Hepatocyte (in vitro differentiated cells): Measurements from ENCODE around the gene LINGO3. TPM values are rescaled to one million over a fixed set of nuclear protein-coding genes. Genes with fewer than 3 reads are reported as not detected.

Experiments used
- DNase-seq: peaks from one replicate; pipeline ENCODE4 v3.0.0-alpha.2; 2016; ENCODE audit warnings: low spot score
- H2AFZ ChIP-seq: fragments of 200-600 bp; sonication (generic); 2 replicates; pipeline ENCODE4 v1.6.0; 2016; ENCODE audit warnings: antibody characterized with exemption, mild to moderate bottlenecking
- H3K27ac ChIP-seq: fragments of 200-600 bp; sonication (generic); 2 replicates; pipeline ENCODE4 v1.5.1; 2016; ENCODE audit warnings: mild to moderate bottlenecking
- H3K27me3 ChIP-seq: fragments of 200-600 bp; sonication (generic); 2 replicates; pipeline ENCODE4 v1.6.1; 2016
- H3K36me3 ChIP-seq: fragments of 200-600 bp; sonication (generic); replicated peaks from 2 replicates; pipeline ENCODE4 v1.5.1; 2016; ENCODE audit warnings: low read depth; ENCODE audit not compliant: insufficient read depth
- H3K4me1 ChIP-seq: fragments of 200-600 bp; sonication (generic); 2 replicates; pipeline ENCODE4 v1.5.1; 2016; ENCODE audit warnings: mild to moderate bottlenecking, moderate library complexity; ENCODE audit not compliant: insufficient read depth
- H3K4me2 ChIP-seq: fragments of 200-600 bp; sonication (generic); 2 replicates; pipeline ENCODE4 v1.6.0; 2016
- H3K4me3 ChIP-seq: fragments of 200-600 bp; sonication (generic); 2 replicates; pipeline ENCODE4 v1.5.1; 2016; ENCODE audit warnings: mild to moderate bottlenecking
- H3K79me2 ChIP-seq: fragments of 200-600 bp; sonication (generic); 2 replicates; pipeline ENCODE4 v1.6.0; 2017; ENCODE audit warnings: mild to moderate bottlenecking
- H3K9me2 ChIP-seq: fragments of 200-600 bp; sonication (generic); replicated peaks from 2 replicates; pipeline ENCODE4 v1.6.0; 2017; ENCODE audit warnings: mild to moderate bottlenecking; ENCODE audit not compliant: insufficient read depth
- H3K9me3 ChIP-seq: fragments of 200-600 bp; sonication (generic); 2 replicates; pipeline ENCODE4 v1.5.1; 2016; ENCODE audit warnings: low read depth, mild to moderate bottlenecking
- H4K20me1 ChIP-seq: fragments of 200-600 bp; sonication (generic); 2 replicates; pipeline ENCODE4 v1.6.0; 2016; ENCODE audit warnings: mild to moderate bottlenecking; ENCODE audit not compliant: insufficient read depth, poor library complexity, severe bottlenecking
- EZH2 ChIP-seq: fragments of 200-600 bp; sonication (generic); IDR thresholded peaks from 2 replicates; pipeline ENCODE4 v1.6.1; 2016; ENCODE audit warnings: antibody characterized with exemption, mild to moderate bottlenecking, borderline replicate concordance
- EZH2phosphoT487 ChIP-seq: fragments of 200-600 bp; sonication (generic); IDR thresholded peaks from one replicate; pipeline ENCODE4 v1.6.1; 2018; ENCODE audit warnings: antibody characterized with exemption, mild to moderate bottlenecking, low read depth, moderate library complexity; ENCODE audit not compliant: unreplicated experiment, severe bottlenecking
- WGBS: methylation state at CpG from one replicate; pipeline ENCODE4 v1.1.6; 2016; ENCODE audit warnings: low lambda C conversion rate; ENCODE audit errors: missing lambda C conversion rate; 5-methylcytosine and 5-hydroxymethylcytosine counted together
- polyA plus RNA-seq: library from polyadenylated mRNA; unstranded; fragments of >200 nt; fragmentation: Nextera tagmentation; extraction: Ambion mirVana; gene quantifications from 2 replicates; pipeline ENCODE4 v1.2.1, GENCODE V29; 2016
- total RNA-seq: library from RNA; depleted of rRNA; stranded (reverse); fragments of >200 nt; gene quantifications from 2 replicates; pipeline ENCODE4 v1.2.3, GENCODE V29; 2014
- TF ChIP-seq, protein P1 (sequence below): fragments of 200-600 bp; sonication (generic); IDR thresholded peaks from 2 replicates; pipeline ENCODE4 v1.5.1; 2016; ENCODE audit warnings: antibody characterized with exemption, mild to moderate bottlenecking; ENCODE audit not compliant: poor library complexity

The LINGO3 gene
- total and polyA plus RNA-seq, 2 experiments from 2014 or later: not detected

DNA sequence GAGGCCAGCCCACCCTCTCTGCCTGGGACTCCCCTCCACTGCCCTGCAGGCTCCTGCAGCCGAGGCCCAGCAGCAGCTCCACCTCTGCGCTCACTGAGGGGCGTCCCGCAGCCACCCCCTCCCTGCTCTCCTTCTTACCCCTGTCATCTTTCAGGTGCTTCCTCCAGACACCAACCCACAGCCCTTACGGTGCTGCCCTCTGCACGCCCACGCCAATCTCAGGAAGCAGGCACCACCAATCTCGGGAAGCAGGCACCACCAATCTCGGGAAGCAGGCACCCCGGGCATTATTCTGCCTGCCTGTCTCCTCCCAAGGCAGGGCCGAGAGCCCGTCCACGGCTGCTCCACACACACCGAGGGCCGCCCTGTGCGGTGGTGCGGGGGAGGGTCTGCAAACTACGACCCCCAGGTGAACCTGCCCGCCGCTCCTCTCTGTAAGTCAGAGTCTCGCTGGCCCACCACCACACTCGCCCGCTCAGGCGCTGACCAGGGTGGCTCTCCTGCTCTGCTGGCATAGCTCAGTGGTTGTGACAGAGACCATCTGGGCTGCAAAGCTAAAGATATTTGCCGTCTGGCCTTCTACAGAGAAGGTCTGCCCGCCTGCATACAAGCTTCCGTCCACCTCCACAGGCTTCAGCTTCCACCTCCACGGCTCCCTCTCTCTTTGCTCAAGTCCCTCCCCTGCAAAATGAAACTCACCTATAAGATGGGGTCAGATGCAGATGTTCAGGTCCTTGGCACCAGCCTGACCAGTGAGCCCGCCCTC lies 17.5 kb upstream of the LINGO3 start:
- no peak overlapping the region for H3K27ac ChIP-seq
- DNase-seq: no peak
- H3K4me2 ChIP-seq: no peak overlapping the region
- no peaks in the 10 kb centered on the region for H3K9me2 ChIP-seq
- no peaks in the 10 kb centered on the region for H3K36me3 ChIP-seq
- peaks cover 39% of the 10 kb centered on the region for H3K79me2 ChIP-seq
- WGBS: 92% methylated on average over 29 of the region's 29 CpGs
- H3K4me1 ChIP-seq: peaks cover 15% of the 10 kb centered on the region
- H3K9me3 ChIP-seq: no peaks in the 10 kb centered on the region
- no peaks in the 10 kb centered on the region for H4K20me1 ChIP-seq
- H2AFZ ChIP-seq: no peak overlapping the region
- no peaks in the 10 kb centered on the region for H3K27me3 ChIP-seq
- TF ChIP-seq, protein P1, sequence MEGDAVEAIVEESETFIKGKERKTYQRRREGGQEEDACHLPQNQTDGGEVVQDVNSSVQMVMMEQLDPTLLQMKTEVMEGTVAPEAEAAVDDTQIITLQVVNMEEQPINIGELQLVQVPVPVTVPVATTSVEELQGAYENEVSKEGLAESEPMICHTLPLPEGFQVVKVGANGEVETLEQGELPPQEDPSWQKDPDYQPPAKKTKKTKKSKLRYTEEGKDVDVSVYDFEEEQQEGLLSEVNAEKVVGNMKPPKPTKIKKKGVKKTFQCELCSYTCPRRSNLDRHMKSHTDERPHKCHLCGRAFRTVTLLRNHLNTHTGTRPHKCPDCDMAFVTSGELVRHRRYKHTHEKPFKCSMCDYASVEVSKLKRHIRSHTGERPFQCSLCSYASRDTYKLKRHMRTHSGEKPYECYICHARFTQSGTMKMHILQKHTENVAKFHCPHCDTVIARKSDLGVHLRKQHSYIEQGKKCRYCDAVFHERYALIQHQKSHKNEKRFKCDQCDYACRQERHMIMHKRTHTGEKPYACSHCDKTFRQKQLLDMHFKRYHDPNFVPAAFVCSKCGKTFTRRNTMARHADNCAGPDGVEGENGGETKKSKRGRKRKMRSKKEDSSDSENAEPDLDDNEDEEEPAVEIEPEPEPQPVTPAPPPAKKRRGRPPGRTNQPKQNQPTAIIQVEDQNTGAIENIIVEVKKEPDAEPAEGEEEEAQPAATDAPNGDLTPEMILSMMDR: no peak
- TF ChIP-seq EZH2phosphoT487 (no peak), EZH2 (no peak)
- no peak overlapping the region for H3K4me3 ChIP-seq

DNA sequence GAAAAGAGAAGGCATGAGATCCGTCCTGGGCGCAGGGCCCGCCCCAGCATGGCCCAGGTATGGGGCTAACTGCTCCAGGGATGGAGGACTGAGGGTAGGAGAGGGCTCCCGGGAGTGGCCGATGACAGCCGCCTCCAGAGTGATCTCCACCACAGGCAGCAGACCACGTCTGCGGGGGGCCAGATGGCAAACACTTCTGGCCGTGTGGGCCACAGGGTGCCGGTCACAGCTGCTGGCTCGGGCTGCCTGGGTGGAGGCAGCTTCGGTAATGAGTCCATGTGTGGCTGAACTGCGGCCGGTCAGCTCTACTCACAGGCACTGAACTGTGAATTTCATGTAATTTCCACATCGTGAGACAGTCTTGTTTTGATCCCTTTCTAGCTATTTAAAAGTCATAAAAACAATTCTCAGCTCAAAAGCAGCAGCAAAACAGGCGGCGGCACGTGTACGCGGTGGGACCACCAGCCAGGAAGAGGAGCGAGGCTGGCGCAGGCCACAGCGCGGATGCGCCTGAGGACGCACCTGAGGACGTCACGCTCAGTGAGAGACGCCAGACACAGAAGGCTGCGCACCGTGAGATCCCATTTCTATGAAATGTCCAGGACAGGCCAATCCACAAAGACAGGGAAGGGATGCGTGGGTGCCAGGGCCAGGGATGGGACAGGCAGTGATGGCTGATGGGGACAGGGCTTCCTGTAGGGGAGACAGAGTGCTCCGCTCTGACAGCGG lies 16.4 kb upstream of the LINGO3 start:
- no peaks in the 10 kb centered on the region for H4K20me1 ChIP-seq
- no peak for DNase-seq
- no peak overlapping the region for H3K4me2 ChIP-seq
- no peak overlapping the region for H3K27ac ChIP-seq
- no peaks in the 10 kb centered on the region for H3K9me3 ChIP-seq
- no peaks in the 10 kb centered on the region for H3K36me3 ChIP-seq
- no peak overlapping the region for H2AFZ ChIP-seq
- H3K4me1 ChIP-seq: peaks cover 4% of the 10 kb centered on the region
- H3K79me2 ChIP-seq: peaks cover 28% of the 10 kb centered on the region
- TF ChIP-seq EZH2phosphoT487: no peak
- TF ChIP-seq EZH2: no peak
- TF ChIP-seq, protein P1: no peak
- WGBS: 93% methylated on average over 34 of the region's 34 CpGs
- H3K4me3 ChIP-seq: no peak overlapping the region
- H3K9me2 ChIP-seq: no peaks in the 10 kb centered on the region
- no peaks in the 10 kb centered on the region for H3K27me3 ChIP-seq

DNA sequence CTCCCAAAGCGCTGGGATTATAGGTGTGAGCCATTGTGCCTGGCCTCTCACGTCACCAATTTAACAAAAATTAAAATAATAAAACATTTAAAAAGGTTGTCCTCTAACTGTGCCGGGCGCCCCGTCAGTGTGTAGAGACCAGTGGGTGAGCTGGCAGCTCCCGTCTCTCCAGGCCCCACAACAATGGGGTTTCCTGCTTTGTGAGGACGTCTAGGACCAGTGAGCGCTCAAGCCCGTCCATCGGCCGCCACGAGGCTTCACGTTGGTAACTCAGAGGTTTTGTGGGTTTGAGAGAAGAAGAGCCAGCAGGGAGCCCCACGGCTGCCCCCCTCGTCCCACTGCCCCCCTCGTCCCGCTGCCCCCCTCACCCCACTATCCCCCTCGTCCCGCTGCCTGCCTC lies 15.8 kb upstream of the LINGO3 start:
- 93% methylated on average over 18 of the region's 19 CpGs for WGBS
- no peak overlapping the region for H3K27ac ChIP-seq

More for the DNA sequence above, 15.8 kb upstream of the LINGO3 start:
- no peak overlapping the region for H3K4me2 ChIP-seq
- no peaks in the 10 kb centered on the region for H3K9me3 ChIP-seq
- TF ChIP-seq, protein P1: no peak
- no peaks in the 10 kb centered on the region for H3K27me3 ChIP-seq
- H3K79me2 ChIP-seq: peaks cover 21% of the 10 kb centered on the region
- no peak overlapping the region for H3K4me3 ChIP-seq
- H4K20me1 ChIP-seq: no peaks in the 10 kb centered on the region
- no peak overlapping the region for H2AFZ ChIP-seq
- DNase-seq: no peak
- H3K36me3 ChIP-seq: no peaks in the 10 kb centered on the region
- no peaks in the 10 kb centered on the region for H3K4me1 ChIP-seq
- no peaks in the 10 kb centered on the region for H3K9me2 ChIP-seq
